Chondrocyte (in vitro differentiated cells): Measurements from ENCODE around the gene C1QTNF4. TPM values are rescaled to one million over a fixed set of nuclear protein-coding genes. Genes with fewer than 3 reads are reported as not detected.
A peak's percentile ranks its signal among the peaks of the same experiment; 100 is the strongest.

Experiments used
- DNase-seq: peaks from one replicate; pipeline ENCODE4 v3.0.0; 2021; ENCODE audit warnings: mixed read lengths, low spot score
- H3K27ac Mint-ChIP-seq: one replicate; pipeline ENCODE4 v1.8.0; 2021; ENCODE audit warnings: mild to moderate bottlenecking, moderate library complexity, mixed read lengths; ENCODE audit not compliant: unreplicated experiment
- H3K27me3 Mint-ChIP-seq: 2 replicates; pipeline ENCODE4 v1.8.0; 2021; ENCODE audit warnings: low read depth, mixed read lengths
- H3K36me3 Mint-ChIP-seq: 2 replicates; pipeline ENCODE4 v1.8.0; 2021; ENCODE audit warnings: low read depth, mixed read lengths
- H3K4me1 Mint-ChIP-seq: 2 replicates; pipeline ENCODE4 v1.8.0; 2021; ENCODE audit warnings: low read depth, mild to moderate bottlenecking, mixed read lengths
- H3K4me3 Mint-ChIP-seq: one replicate; pipeline ENCODE4 v1.8.0; 2021; ENCODE audit warnings: mild to moderate bottlenecking, moderate library complexity, mixed read lengths; ENCODE audit not compliant: unreplicated experiment
- H3K9me3 Mint-ChIP-seq: 2 replicates; pipeline ENCODE4 v1.8.0; 2021; ENCODE audit warnings: low read depth, mixed read lengths
- total RNA-seq: library from RNA; stranded (reverse); gene quantifications from 3 replicates; pipeline ENCODE4 v1.2.1, GENCODE V29; 2021
- TF ChIP-seq, protein P1 (sequence below): fragments of 200-600 bp; sonication (generic); IDR thresholded peaks from 2 replicates; pipeline ENCODE4 v1.5.0; 2021; ENCODE audit warnings: antibody characterized with exemption, mild to moderate bottlenecking, moderate library complexity

C1QTNF4 gene
- total RNA-seq, 1 donor from 2014 or later = 0.40 TPM

DNA sequence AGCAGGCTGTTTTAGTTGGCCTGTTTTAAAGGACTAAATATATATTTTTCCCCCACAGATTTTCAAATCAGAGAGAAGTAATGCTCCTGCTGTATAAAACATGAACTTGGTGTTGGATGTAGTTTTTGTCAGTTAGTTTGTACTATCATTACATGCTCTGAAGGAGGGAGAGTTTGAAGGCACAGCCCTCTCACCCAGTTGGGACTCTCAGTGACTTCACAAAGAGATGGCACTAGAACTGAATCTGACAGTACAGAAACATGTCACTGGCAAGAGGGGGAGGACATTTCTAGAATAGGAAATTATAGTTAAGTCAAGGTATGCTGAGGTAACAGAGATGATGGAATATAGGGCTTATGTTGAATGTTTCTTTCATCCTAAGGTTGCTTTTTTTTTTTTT lies 21.0 kb upstream of the C1QTNF4 start:
- no peak overlapping the region for H3K27ac Mint-ChIP-seq
- H3K9me3 Mint-ChIP-seq = no peaks in the 10 kb centered on the region
- DNase-seq = no peak
- peaks cover 10% of the 10 kb centered on the region for H3K36me3 Mint-ChIP-seq
- H3K4me1 Mint-ChIP-seq = peaks cover 14% of the 10 kb centered on the region
- TF ChIP-seq, protein P1, sequence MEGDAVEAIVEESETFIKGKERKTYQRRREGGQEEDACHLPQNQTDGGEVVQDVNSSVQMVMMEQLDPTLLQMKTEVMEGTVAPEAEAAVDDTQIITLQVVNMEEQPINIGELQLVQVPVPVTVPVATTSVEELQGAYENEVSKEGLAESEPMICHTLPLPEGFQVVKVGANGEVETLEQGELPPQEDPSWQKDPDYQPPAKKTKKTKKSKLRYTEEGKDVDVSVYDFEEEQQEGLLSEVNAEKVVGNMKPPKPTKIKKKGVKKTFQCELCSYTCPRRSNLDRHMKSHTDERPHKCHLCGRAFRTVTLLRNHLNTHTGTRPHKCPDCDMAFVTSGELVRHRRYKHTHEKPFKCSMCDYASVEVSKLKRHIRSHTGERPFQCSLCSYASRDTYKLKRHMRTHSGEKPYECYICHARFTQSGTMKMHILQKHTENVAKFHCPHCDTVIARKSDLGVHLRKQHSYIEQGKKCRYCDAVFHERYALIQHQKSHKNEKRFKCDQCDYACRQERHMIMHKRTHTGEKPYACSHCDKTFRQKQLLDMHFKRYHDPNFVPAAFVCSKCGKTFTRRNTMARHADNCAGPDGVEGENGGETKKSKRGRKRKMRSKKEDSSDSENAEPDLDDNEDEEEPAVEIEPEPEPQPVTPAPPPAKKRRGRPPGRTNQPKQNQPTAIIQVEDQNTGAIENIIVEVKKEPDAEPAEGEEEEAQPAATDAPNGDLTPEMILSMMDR = no peak
- no peaks in the 10 kb centered on the region for H3K27me3 Mint-ChIP-seq
- no peak overlapping the region for H3K4me3 Mint-ChIP-seq

- peaks cover 22% of the 10 kb centered on the region for H3K4me1 Mint-ChIP-seq
These were observed 17.2 kb upstream of the C1QTNF4 start for GRCh38 chr11:47611348-47611794.

DNA sequence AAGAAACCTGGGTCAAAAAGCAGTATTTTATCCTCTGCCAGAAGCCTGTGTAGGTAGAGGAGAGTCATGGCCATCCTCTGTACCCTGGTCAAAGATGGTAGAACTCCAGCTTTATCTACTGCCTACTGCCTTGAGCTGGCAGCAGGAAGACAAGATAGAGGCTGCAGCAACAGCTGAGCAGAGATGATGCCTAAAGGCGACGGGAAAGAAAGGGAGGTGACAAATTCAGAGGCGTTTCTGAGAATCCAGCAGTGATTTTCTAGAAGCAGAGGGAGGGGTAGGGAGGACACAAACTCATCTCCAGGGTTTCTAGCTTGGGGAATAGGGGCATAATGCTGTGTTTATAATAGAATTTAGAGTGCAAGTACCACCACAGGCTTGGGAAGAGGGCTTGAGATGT lies 15.5 kb upstream of the C1QTNF4 start:
- Mint-ChIP-seq H3K36me3 (peaks cover 6% of the 10 kb centered on the region), H3K4me1 (peaks cover 25% of the 10 kb centered on the region), H3K27ac (no peak overlapping the region), H3K9me3 (no peaks in the 10 kb centered on the region), H3K27me3 (no peaks in the 10 kb centered on the region), H3K4me3 (no peak overlapping the region)
- TF ChIP-seq, protein P1 = no peak
- DNase-seq = no peak

More at GRCh38 chr11:47611348-47611794, 17.2 kb upstream of the C1QTNF4 start:
- Mint-ChIP-seq H3K9me3 (no peaks in the 10 kb centered on the region), H3K27ac (no peak overlapping the region), H3K27me3 (no peaks in the 10 kb centered on the region), H3K36me3 (peaks cover 8% of the 10 kb centered on the region), H3K4me3 (no peak overlapping the region)
- TF ChIP-seq, protein P1 = no peak
- DNase-seq = no peak

DNA sequence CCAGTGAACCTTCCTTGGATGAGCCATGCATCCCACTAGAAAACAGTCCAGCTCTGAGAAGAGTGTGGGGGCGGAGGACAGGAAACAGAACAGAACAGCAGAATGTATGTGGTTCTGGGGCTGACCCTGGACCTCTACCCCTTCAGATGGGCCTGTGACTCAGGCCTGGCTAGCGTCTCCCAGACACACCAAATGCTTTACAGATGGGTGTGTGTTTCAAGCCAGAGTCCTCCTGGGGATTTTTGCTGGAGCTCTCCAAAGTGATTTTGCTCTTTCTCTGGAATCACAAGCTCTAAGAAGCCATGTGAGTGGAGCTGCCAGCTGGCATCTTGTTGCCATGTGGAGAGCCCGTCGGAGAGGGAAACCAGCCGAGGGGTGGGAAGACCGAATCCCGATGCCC lies 13.2 kb upstream of the C1QTNF4 start:
- no peaks in the 10 kb centered on the region for H3K27me3 Mint-ChIP-seq
- peak overlapping the region; percentile 85 for H3K27ac Mint-ChIP-seq
- H3K4me3 Mint-ChIP-seq = no peak overlapping the region
- H3K36me3 Mint-ChIP-seq = peaks cover 6% of the 10 kb centered on the region
- DNase-seq = no peak
- no peaks in the 10 kb centered on the region for H3K9me3 Mint-ChIP-seq
- TF ChIP-seq, protein P1 = no peak
- H3K4me1 Mint-ChIP-seq = peaks cover 25% of the 10 kb centered on the region

DNA sequence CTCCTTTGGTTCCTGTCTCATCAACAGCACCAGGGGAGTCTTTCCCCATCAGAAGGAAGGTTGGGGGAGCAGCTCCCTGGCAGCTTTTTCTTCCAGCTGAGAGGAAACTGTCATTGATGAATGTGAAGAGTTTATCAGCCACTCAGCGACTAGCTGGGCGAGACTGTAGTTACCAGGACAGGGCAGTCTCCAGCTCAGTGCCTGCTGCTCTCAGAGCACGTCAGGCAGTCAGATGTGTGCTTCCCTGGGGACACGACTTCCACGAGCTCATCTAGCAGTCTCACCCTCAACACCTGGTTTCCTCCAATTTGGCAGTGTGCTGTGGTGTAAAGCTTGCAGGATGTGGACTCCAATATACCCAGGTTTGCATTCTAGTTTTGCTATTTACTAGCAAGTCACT lies 12.5 kb upstream of the C1QTNF4 start:
- peaks cover 6% of the 10 kb centered on the region for H3K36me3 Mint-ChIP-seq
- no peak for DNase-seq
- H3K9me3 Mint-ChIP-seq = no peaks in the 10 kb centered on the region
- TF ChIP-seq, protein P1 = no peak
- peak overlapping the region; percentile 75 for H3K27ac Mint-ChIP-seq
- H3K4me3 Mint-ChIP-seq = no peak overlapping the region
- H3K4me1 Mint-ChIP-seq = peaks cover 25% of the 10 kb centered on the region
- no peaks in the 10 kb centered on the region for H3K27me3 Mint-ChIP-seq
